HUES6 (cell line): ENCODE results near the gene CDK19.
A peak's percentile ranks its signal among the peaks of the same experiment; 100 is the strongest.

Experiments used
- H3K27ac ChIP-seq: 2 replicates; pipeline ENCODE4 v1.7.0; 2013; ENCODE audit warnings: low read depth, mild to moderate bottlenecking, low read length, inconsistent platforms
- H3K27me3 ChIP-seq: 2 replicates; pipeline ENCODE4 v1.6.1; 2013; ENCODE audit warnings: low read length; ENCODE audit not compliant: control insufficient read depth, insufficient read depth
- H3K36me3 ChIP-seq: 2 replicates; pipeline ENCODE4 v1.6.1; 2013; ENCODE audit warnings: low read length; ENCODE audit not compliant: control insufficient read depth, insufficient read depth
- H3K4me1 ChIP-seq: 2 replicates; pipeline ENCODE4 v1.6.1; 2013; ENCODE audit warnings: low read length; ENCODE audit not compliant: control insufficient read depth, insufficient read depth
- H3K4me3 ChIP-seq: 2 replicates; pipeline ENCODE4 v1.5.1; 2013; ENCODE audit warnings: low read depth, low read length
- H3K9ac ChIP-seq: one replicate; pipeline ENCODE4 v1.6.1; 2013; ENCODE audit warnings: mild to moderate bottlenecking, low read length
- H3K9me3 ChIP-seq: 2 replicates; pipeline ENCODE4 v1.6.1; 2013; ENCODE audit warnings: low read depth, low read length; ENCODE audit not compliant: control insufficient read depth, insufficient read depth

CDK19 gene

GRCh38 chr6:110660066-110660655, 155.1 kb downstream of the CDK19 start:
- H3K36me3 ChIP-seq: no peaks in the 10 kb centered on the region
- no peaks in the 10 kb centered on the region for H3K9me3 ChIP-seq
- H3K4me1 ChIP-seq: peaks cover 13% of the 10 kb centered on the region; the same call in 1 of the 2 replicates
- H3K4me3 ChIP-seq: no peak overlapping the region
- no peak overlapping the region for H3K9ac ChIP-seq
- no peaks in the 10 kb centered on the region for H3K27me3 ChIP-seq
- H3K27ac ChIP-seq: no peak overlapping the region

- Histone ChIP-seq H3K9me3 (no peaks in the 10 kb centered on the region), H3K27me3 (no peaks in the 10 kb centered on the region), H3K4me1 (peaks cover 13% of the 10 kb centered on the region; the same call in 1 of the 2 replicates), H3K27ac (no peak overlapping the region), H3K4me3 (no peak overlapping the region), H3K36me3 (no peaks in the 10 kb centered on the region), H3K9ac (no peak overlapping the region)
Measured at GRCh38 chr6:110658631-110659211, 156.5 kb downstream of the CDK19 start.

GRCh38 chr6:110656492-110656891, 158.8 kb downstream of the CDK19 start:
- no peak overlapping the region for H3K27ac ChIP-seq
- no peaks in the 10 kb centered on the region for H3K27me3 ChIP-seq
- no peaks in the 10 kb centered on the region for H3K9me3 ChIP-seq
- H3K4me1 ChIP-seq: peaks cover 13% of the 10 kb centered on the region; the same call in 1 of the 2 replicates
- H3K9ac ChIP-seq: no peak overlapping the region
- no peaks in the 10 kb centered on the region for H3K36me3 ChIP-seq
- no peak overlapping the region for H3K4me3 ChIP-seq

GRCh38 chr6:110655821-110656220, 159.4 kb downstream of the CDK19 start:
- H3K4me3 ChIP-seq: no peak overlapping the region
- H3K36me3 ChIP-seq: no peaks in the 10 kb centered on the region
- H3K27me3 ChIP-seq: no peaks in the 10 kb centered on the region
- no peaks in the 10 kb centered on the region for H3K9me3 ChIP-seq
- H3K27ac ChIP-seq: no peak overlapping the region
- H3K4me1 ChIP-seq: peaks cover 13% of the 10 kb centered on the region; the same call in 1 of the 2 replicates
- no peak overlapping the region for H3K9ac ChIP-seq

- Histone ChIP-seq H3K9ac (no peak overlapping the region), H3K27me3 (no peaks in the 10 kb centered on the region), H3K4me3 (no peak overlapping the region), H3K27ac (no peak overlapping the region), H3K9me3 (no peaks in the 10 kb centered on the region), H3K4me1 (peaks cover 13% of the 10 kb centered on the region; the same call in 1 of the 2 replicates), H3K36me3 (no peaks in the 10 kb centered on the region)
Measured at GRCh38 chr6:110654096-110654820, 161.0 kb downstream of the CDK19 start.

- Histone ChIP-seq H3K4me3 (no peak overlapping the region), H3K9ac (no peak overlapping the region), H3K27ac (no peak overlapping the region), H3K36me3 (no peaks in the 10 kb centered on the region), H3K9me3 (no peaks in the 10 kb centered on the region), H3K27me3 (no peaks in the 10 kb centered on the region), H3K4me1 (peaks cover 13% of the 10 kb centered on the region; the same call in 1 of the 2 replicates)
Measured at GRCh38 chr6:110653381-110653780, 161.9 kb downstream of the CDK19 start.

- H3K27me3 ChIP-seq: no peaks in the 10 kb centered on the region
- H3K4me3 ChIP-seq: no peak overlapping the region
- H3K27ac ChIP-seq: no peak overlapping the region
- no peaks in the 10 kb centered on the region for H3K36me3 ChIP-seq
- H3K4me1 ChIP-seq: peaks cover 13% of the 10 kb centered on the region; the same call in 1 of the 2 replicates
- H3K9me3 ChIP-seq: no peaks in the 10 kb centered on the region
- no peak overlapping the region for H3K9ac ChIP-seq
Measured at GRCh38 chr6:110652520-110652919, 162.7 kb downstream of the CDK19 start.

- Histone ChIP-seq H3K27me3 (no peaks in the 10 kb centered on the region), H3K9me3 (no peaks in the 10 kb centered on the region), H3K36me3 (no peaks in the 10 kb centered on the region), H3K4me1 (no peaks in the 10 kb centered on the region), H3K27ac (no peak overlapping the region), H3K4me3 (no peak overlapping the region), H3K9ac (no peak overlapping the region)
Measured at GRCh38 chr6:110650755-110651154, 164.5 kb downstream of the CDK19 start.

GRCh38 chr6:110649704-110650103, 165.6 kb downstream of the CDK19 start:
- H3K4me3 ChIP-seq: no peak overlapping the region

GRCh38 chr6:110646951-110647910, 168.0 kb downstream of the CDK19 start:
- no peaks in the 10 kb centered on the region for H3K9me3 ChIP-seq
- peak overlapping the region; percentile 24; the same call in 1 of the 2 replicates for H3K4me3 ChIP-seq
- no peak overlapping the region for H3K9ac ChIP-seq
- H3K36me3 ChIP-seq: no peaks in the 10 kb centered on the region
- no peak overlapping the region for H3K27ac ChIP-seq
- no peaks in the 10 kb centered on the region for H3K4me1 ChIP-seq
- H3K27me3 ChIP-seq: no peaks in the 10 kb centered on the region

More at GRCh38 chr6:110649704-110650103, 165.6 kb downstream of the CDK19 start:
- Histone ChIP-seq H3K36me3 (no peaks in the 10 kb centered on the region), H3K27me3 (no peaks in the 10 kb centered on the region), H3K9me3 (no peaks in the 10 kb centered on the region), H3K4me1 (no peaks in the 10 kb centered on the region), H3K27ac (no peak overlapping the region), H3K9ac (no peak overlapping the region)
